ENCODE results near the gene TUBB1.

DNA sequence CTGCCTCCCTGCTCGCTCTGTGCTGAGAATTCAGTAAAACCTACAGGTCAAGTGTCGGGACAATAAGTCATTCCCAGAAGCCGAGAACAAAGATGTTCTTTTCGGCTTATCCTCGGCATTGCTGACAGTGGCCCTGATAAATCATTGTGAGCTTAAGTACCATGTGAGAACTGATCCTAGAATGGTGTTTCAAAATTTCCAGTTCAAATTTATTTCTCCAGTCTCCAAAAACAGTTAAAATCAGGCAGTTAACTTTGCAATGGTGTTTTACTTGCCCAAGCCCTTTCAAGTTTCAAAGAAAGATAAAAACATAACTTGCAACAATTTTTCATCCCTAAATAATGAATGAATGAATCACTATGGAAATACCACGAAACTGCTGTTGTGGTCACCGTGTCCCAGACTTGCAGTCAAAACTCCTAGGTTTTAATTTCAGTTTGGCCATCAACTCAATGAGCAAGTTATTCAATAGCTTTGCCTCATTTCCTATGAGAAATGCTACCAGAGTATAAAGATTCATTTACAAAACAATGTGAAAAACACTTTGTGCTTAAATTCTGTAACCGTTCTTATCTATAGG is 8.6 kb downstream of the TUBB1 start:
- TF ChIP-seq, protein P1, sequence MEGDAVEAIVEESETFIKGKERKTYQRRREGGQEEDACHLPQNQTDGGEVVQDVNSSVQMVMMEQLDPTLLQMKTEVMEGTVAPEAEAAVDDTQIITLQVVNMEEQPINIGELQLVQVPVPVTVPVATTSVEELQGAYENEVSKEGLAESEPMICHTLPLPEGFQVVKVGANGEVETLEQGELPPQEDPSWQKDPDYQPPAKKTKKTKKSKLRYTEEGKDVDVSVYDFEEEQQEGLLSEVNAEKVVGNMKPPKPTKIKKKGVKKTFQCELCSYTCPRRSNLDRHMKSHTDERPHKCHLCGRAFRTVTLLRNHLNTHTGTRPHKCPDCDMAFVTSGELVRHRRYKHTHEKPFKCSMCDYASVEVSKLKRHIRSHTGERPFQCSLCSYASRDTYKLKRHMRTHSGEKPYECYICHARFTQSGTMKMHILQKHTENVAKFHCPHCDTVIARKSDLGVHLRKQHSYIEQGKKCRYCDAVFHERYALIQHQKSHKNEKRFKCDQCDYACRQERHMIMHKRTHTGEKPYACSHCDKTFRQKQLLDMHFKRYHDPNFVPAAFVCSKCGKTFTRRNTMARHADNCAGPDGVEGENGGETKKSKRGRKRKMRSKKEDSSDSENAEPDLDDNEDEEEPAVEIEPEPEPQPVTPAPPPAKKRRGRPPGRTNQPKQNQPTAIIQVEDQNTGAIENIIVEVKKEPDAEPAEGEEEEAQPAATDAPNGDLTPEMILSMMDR (IDR thresholded peaks at IDR 0.05; ENCODE audit: borderline replicate concordance, extremely low read depth, low read length, poor library complexity, severe bottlenecking): no peak
- TF ChIP-seq EZH2 (IDR thresholded peaks at IDR 0.05; ENCODE audit: borderline replicate concordance, low read depth, low read length, severe bottlenecking): no peak

Data from DND-41 (cell line).